Left lung (tissue), 10 donors: ENCODE data around the gene MDFIC. TPM values are rescaled to one million over a fixed set of nuclear protein-coding genes. Genes with fewer than 3 reads are reported as not detected.

Source experiments
- ATAC-seq: fragments of 200-7000 bp; cut with Tn5 transposase; one replicate; pipeline ENCODE4 v1.9.1; 2020; ENCODE audit warnings: moderate library complexity
- DNase-seq, 4 donors: peaks; one replicate each; pipeline ENCODE4 v3.0.0-alpha.2; 2013 to 2020
- H3K27ac ChIP-seq, 2 donors: fragments of 200-600 bp; sonication (generic) in 1 of 2; one replicate each; pipeline versions ENCODE4 v1.5.0 to v1.8.0; 2020 to 2021
- H3K27me3 ChIP-seq, 2 donors: fragments of 200-600 bp; sonication (generic) in 1 of 2; one replicate each; pipeline versions ENCODE4 v1.5.0 to v1.8.0; 2020 to 2021
- H3K36me3 ChIP-seq, 2 donors: fragments of 200-600 bp; sonication (generic) in 1 of 2; one replicate each; pipeline versions ENCODE4 v1.5.0 to v1.8.0; 2020 to 2021
- H3K4me1 ChIP-seq, 2 donors: fragments of 200-600 bp; one replicate each; pipeline ENCODE4 v1.8.0; 2021
- H3K4me3 ChIP-seq, 2 donors: fragments of 200-600 bp; sonication (generic) in 1 of 2; one replicate each; pipeline versions ENCODE4 v1.5.0 to v1.8.0; 2020 to 2021; ENCODE audit warnings: mild to moderate bottlenecking in 1 of 2
- H3K9me3 ChIP-seq, 2 donors: fragments of 200-600 bp; sonication (generic) in 1 of 2; one replicate each; pipeline versions ENCODE4 v1.5.0 to v1.8.0; 2020 to 2021
- CTCF ChIP-seq, 2 donors: fragments of 200-600 bp; sonication (generic) in 1 of 2; IDR thresholded peaks; one replicate each; pipeline versions ENCODE4 v1.5.0 to v1.8.0; 2021; ENCODE audit warnings: antibody characterized with exemption in 2 of 2
- intact Hi-C, 2 donors: fragments of 100-400 bp; cut with DNase I; formaldehyde crosslinking; loops; one replicate each; pipeline versions ENCODE4 v1.11.2 to v1.14.2; 2022
- polyA plus RNA-seq, 6 donors: library from polyadenylated mRNA; unstranded; fragments of 120-200 nt; gene quantifications; one replicate each; pipeline ENCODE4 v1.2.1, GENCODE V29; 2013; ENCODE audit not compliant: insufficient read length in 6 of 6
- total RNA-seq, 2 donors: library from RNA; stranded (reverse); fragmentation: NEBNext Ultra II Directional; extraction: Animal tissue kit (Norgen Biotek cat#: 25700); gene quantifications; one replicate each; pipeline ENCODE4 v1.2.1, GENCODE V29; 2021
- donor health status: DM: no; HTN: yes; CAD: no.
- donor health status: DM: no; HTN: no; CAD: no.

The MDFIC gene
- total and polyA plus RNA-seq, 8 donors = 30.8 to 64.4 (median 57.9) TPM

GRCh38 chr7:114924038-114924712 is 2.3 kb downstream of the MDFIC start:
- Histone ChIP-seq H3K4me3 (peak overlapping the region; percentile 67 to 73), H3K27ac (peak overlapping the region; percentile 89 to 92)
- DNase-seq = no peak

GRCh38 chr7:114925434-114925833 is 3.5 kb downstream of the MDFIC start:
- peaks cover 5 to 69% of the 10 kb centered on the region in 2 donors for H3K4me1 ChIP-seq
- DNase-seq (no peak), ATAC-seq (no peak)
- no peaks in the 10 kb centered on the region for H3K9me3 ChIP-seq
- H3K36me3 ChIP-seq = no peaks in the 10 kb centered on the region
- intact Hi-C loops = no loop called here
- H3K27me3 ChIP-seq = no peaks in the 10 kb centered on the region
- H3K4me3 ChIP-seq = no peak overlapping the region
- no peak overlapping the region for H3K27ac ChIP-seq
- no peak for TF ChIP-seq CTCF (IDR thresholded peaks at IDR 0.05)

More at GRCh38 chr7:114924038-114924712, 2.3 kb downstream of the MDFIC start:
- ATAC-seq = no peak
- intact Hi-C loops = no loop called here
- no peaks in the 10 kb centered on the region for H3K36me3 ChIP-seq
- H3K27me3 ChIP-seq = no peaks in the 10 kb centered on the region
- H3K9me3 ChIP-seq = no peaks in the 10 kb centered on the region
- no peak for TF ChIP-seq CTCF (IDR thresholded peaks at IDR 0.05)
- H3K4me1 ChIP-seq = peaks cover 0 to 56% of the 10 kb centered on the region in 2 donors

- no peak for TF ChIP-seq CTCF (IDR thresholded peaks at IDR 0.05)
- H3K27me3 ChIP-seq = no peaks in the 10 kb centered on the region
- no peaks in the 10 kb centered on the region for H3K9me3 ChIP-seq
- intact Hi-C loops = no loop called here
- DNase-seq (no peak), ATAC-seq (no peak)
- no peak overlapping the region for H3K4me3 ChIP-seq
- peak overlapping the region in 1 of 2 donors; percentile 42 for H3K27ac ChIP-seq
- H3K4me1 ChIP-seq = peaks cover 20 to 95% of the 10 kb centered on the region in 2 donors
- H3K36me3 ChIP-seq = no peaks in the 10 kb centered on the region
Observed at GRCh38 chr7:114928060-114928459, 6.2 kb downstream of the MDFIC start.

GRCh38 chr7:114929570-114929969 is 7.7 kb downstream of the MDFIC start:
- H3K4me3 ChIP-seq = no peak overlapping the region
- no peaks in the 10 kb centered on the region for H3K9me3 ChIP-seq
- DNase-seq = no peak
- no peak for TF ChIP-seq CTCF (IDR thresholded peaks at IDR 0.05)
- intact Hi-C loops = no loop called here
- H3K27ac ChIP-seq = peak overlapping the region in 1 of 2 donors; percentile 69
- ATAC-seq = no peak
- H3K4me1 ChIP-seq = peaks cover 31 to 96% of the 10 kb centered on the region in 2 donors
- H3K36me3 ChIP-seq = no peaks in the 10 kb centered on the region
- H3K27me3 ChIP-seq = no peaks in the 10 kb centered on the region

GRCh38 chr7:114930107-114930661 is 8.3 kb downstream of the MDFIC start:
- H3K27ac ChIP-seq = peak overlapping the region; percentile 68 to 69
- no peak overlapping the region for H3K4me3 ChIP-seq
- no peaks in the 10 kb centered on the region for H3K36me3 ChIP-seq
- ATAC-seq = peak; percentile 21
- H3K9me3 ChIP-seq = no peaks in the 10 kb centered on the region
- H3K27me3 ChIP-seq = no peaks in the 10 kb centered on the region
- intact Hi-C loops = loop anchor here in 1 of 2 donors (10.0 kb wide), 1 partner anchor 75 kb away; no protein-coding TSS in a partner anchor
- peaks cover 35 to 94% of the 10 kb centered on the region in 2 donors for H3K4me1 ChIP-seq
- TF ChIP-seq CTCF (IDR thresholded peaks at IDR 0.05) = no peak
- DNase-seq = no peak
